HCT116 (cell line): ENCODE results near the gene CDH11. TPM values are rescaled to one million over a fixed set of nuclear protein-coding genes. Genes with fewer than 3 reads are reported as not detected.

Experiments used
- ATAC-seq: fragments of 200-7000 bp; cut with Tn5 transposase; 2 replicates; pipeline ENCODE4 v1.9.1; 2020; ENCODE audit warnings: mild to moderate bottlenecking, moderate library complexity
- BruUV-seq: library from RNA; stranded (reverse); fragments of 400-500 nt; replicated peaks from 2 replicates; lab custom pipeline; 2021; lab: Mats Ljungman, UMichigan
- CTCF ChIA-PET: fragments of 300-600 bp; sonication (Branson Sonifier 250); formaldehyde crosslinking; loops from one replicate; lab custom pipeline; 2021; ENCODE audit warnings: antibody characterized with exemption; lab: Charles Lee
- POLR2A ChIA-PET: fragments of 300-600, 350-600 bp; sonication (Branson Sonifier 250); formaldehyde crosslinking; loops from one replicate; lab custom pipeline; 2021; ENCODE audit warnings: antibody characterized with exemption; lab: Charles Lee
- RAD21 ChIA-PET, 2 experiments: fragments of 300-600 bp; sonication (Branson Sonifier 250); formaldehyde crosslinking; loops; one replicate each; lab custom pipeline; 2023; ENCODE audit warnings: low total read pairs in 2 of 2; ENCODE audit not compliant: uncharacterized antibody in 2 of 2, unreplicated experiment in 2 of 2, low non-redundant PET in 1 of 2; lab: Charles Lee
- DNase-seq: peaks from one replicate; pipeline ENCODE4 v3.0.0-alpha.2; 2010; ENCODE audit warnings: low read depth, low spot score
- H2AFZ ChIP-seq: fragments of 200-600 bp; shearing (Covaris generic), sonication (generic); 2 replicates; pipeline ENCODE4 v1.6.1; 2017; ENCODE audit warnings: low read depth, mixed run types, mixed read lengths, antibody characterized with exemption, low read length; ENCODE audit not compliant: poor library complexity, severe bottlenecking
- H3K27ac ChIP-seq: 2 replicates; pipeline ENCODE4 v1.5.1; 2012; ENCODE audit warnings: low read depth, low read length
- H3K27me3 ChIP-seq: fragments of 200-600 bp; sonication (generic); 2 replicates; pipeline ENCODE4 v1.6.1; 2016; ENCODE audit warnings: mixed run types, low read length, mixed read lengths; ENCODE audit not compliant: insufficient read depth
- H3K36me3 ChIP-seq, 2 experiments: fragments of 200-500 bp in 1 of 2; fragments of 200-600 bp in 1 of 2; sonication (Bioruptor generic) in 1 of 2; sonication (generic) in 1 of 2; 2 replicates each; pipeline versions ENCODE4 v1.5.1 to v1.6.1; 2014 to 2016; ENCODE audit warnings: low read length in 2 of 2, inconsistent platforms in 1 of 2, mixed read lengths in 1 of 2, mixed run types in 1 of 2; ENCODE audit not compliant: insufficient read depth in 2 of 2, control insufficient read depth in 1 of 2
- H3K4me1 ChIP-seq, 2 experiments: fragments of 200-600 bp in 1 of 2; sonication (generic) in 1 of 2; 2 replicates each; pipeline versions ENCODE4 v1.5.1 to v1.6.1; 2012 to 2017; ENCODE audit warnings: low read length in 2 of 2, inconsistent platforms in 1 of 2, mild to moderate bottlenecking in 1 of 2, mixed read lengths in 1 of 2, mixed run types in 1 of 2, moderate library complexity in 1 of 2; ENCODE audit not compliant: insufficient read depth in 2 of 2, control insufficient read depth in 1 of 2
- H3K4me2 ChIP-seq: fragments of 200-600 bp; sonication (generic); 2 replicates; pipeline ENCODE4 v1.6.1; 2017; ENCODE audit warnings: mixed run types, low read length, mixed read lengths
- H3K4me3 ChIP-seq, 2 experiments: fragments of 200-600 bp in 1 of 2; sonication (generic) in 1 of 2; replicated peaks in 1 of 2; 2 replicates each; pipeline ENCODE4 v1.5.1; 2011 to 2016; ENCODE audit warnings: low read length in 2 of 2, control low read depth in 1 of 2, low read depth in 1 of 2, mild to moderate bottlenecking in 1 of 2, mixed read lengths in 1 of 2, mixed run types in 1 of 2
- H3K79me2 ChIP-seq: fragments of 200-600 bp; sonication (generic); 2 replicates; pipeline ENCODE4 v1.6.1; 2017; ENCODE audit warnings: mild to moderate bottlenecking, mixed run types, low read length, moderate library complexity, mixed read lengths; ENCODE audit not compliant: insufficient read depth
- H3K9ac ChIP-seq: fragments of 200-600 bp; sonication (generic); 2 replicates; pipeline ENCODE4 v1.6.1; 2016; ENCODE audit warnings: low read length, mixed read lengths
- H3K9me2 ChIP-seq: fragments of 200-600 bp; sonication (generic), shearing (Covaris generic); 2 replicates; pipeline ENCODE4 v1.6.1; 2017; ENCODE audit warnings: mixed run types, mild to moderate bottlenecking, moderate library complexity; ENCODE audit not compliant: insufficient read depth
- H3K9me3 ChIP-seq, 2 experiments: fragments of 200-500 bp in 1 of 2; fragments of 200-600 bp in 1 of 2; sonication (Bioruptor generic) in 1 of 2; sonication (generic) in 1 of 2; 2 replicates each; pipeline ENCODE4 v1.6.1; 2014 to 2017; ENCODE audit warnings: low read length in 2 of 2, mixed read lengths in 2 of 2, inconsistent platforms in 1 of 2, low read depth in 1 of 2, mild to moderate bottlenecking in 1 of 2, mixed run types in 1 of 2, moderate library complexity in 1 of 2; ENCODE audit not compliant: control insufficient read depth in 1 of 2, insufficient read depth in 1 of 2
- H4K20me1 ChIP-seq: fragments of 200-600 bp; sonication (generic), shearing (Covaris generic); 2 replicates; pipeline ENCODE4 v1.6.1; 2017; ENCODE audit warnings: mixed run types, mild to moderate bottlenecking, moderate library complexity; ENCODE audit not compliant: insufficient read depth
- ATF3 ChIP-seq: IDR thresholded peaks from 2 replicates; pipeline ENCODE4 v1.6.1; 2012
- CBX3 ChIP-seq: IDR thresholded peaks from 2 replicates; pipeline ENCODE4 v1.6.1; 2012; ENCODE audit warnings: low read depth
- EGR1 ChIP-seq: IDR thresholded peaks from 2 replicates; pipeline ENCODE4 v1.6.1; 2012; ENCODE audit warnings: low read depth
- ELF1 ChIP-seq: IDR thresholded peaks from 2 replicates; pipeline ENCODE4 v1.6.1; 2012; ENCODE audit warnings: low read depth, borderline replicate concordance
- EZH2 ChIP-seq: fragments of 200-600 bp; sonication (generic); IDR thresholded peaks from 2 replicates; pipeline ENCODE4 v1.6.1; 2017; ENCODE audit warnings: antibody characterized with exemption, mixed run types
- EZH2phosphoT487 ChIP-seq: fragments of 200-600 bp; IDR thresholded peaks from 2 replicates; pipeline ENCODE4 v1.6.1; 2018; ENCODE audit warnings: antibody characterized with exemption, borderline replicate concordance
- FOSL1 ChIP-seq: IDR thresholded peaks from 2 replicates; pipeline ENCODE4 v1.6.1; 2012; ENCODE audit warnings: low read depth
- JUND ChIP-seq: IDR thresholded peaks from 2 replicates; pipeline ENCODE4 v1.6.1; 2012
- POLR2A ChIP-seq: IDR thresholded peaks from 2 replicates; pipeline ENCODE4 v1.7.0; 2011; ENCODE audit warnings: borderline replicate concordance; ENCODE audit not compliant: insufficient read depth, insufficient read length; ENCODE audit errors: extremely low read depth
- POLR2AphosphoS5 ChIP-seq: IDR thresholded peaks from 2 replicates; pipeline ENCODE4 v1.6.1; 2011; ENCODE audit warnings: mild to moderate bottlenecking, low read depth, low read length, moderate library complexity
- RAD21 ChIP-seq: IDR thresholded peaks from 2 replicates; pipeline ENCODE4 v1.6.1; 2012; ENCODE audit warnings: low read depth, mild to moderate bottlenecking
- REST ChIP-seq: IDR thresholded peaks from 2 replicates; pipeline ENCODE4 v1.6.1; 2012; ENCODE audit warnings: low read depth
- SIN3A ChIP-seq: IDR thresholded peaks from 2 replicates; pipeline ENCODE4 v1.6.1; 2012; ENCODE audit warnings: low read depth
- SRF ChIP-seq: IDR thresholded peaks from 2 replicates; pipeline ENCODE4 v1.6.1; 2012; ENCODE audit warnings: low read depth
- TCF7L2 ChIP-seq: IDR thresholded peaks from 2 replicates; pipeline ENCODE4 v1.7.0; 2011; ENCODE audit warnings: borderline replicate concordance, inconsistent platforms; ENCODE audit not compliant: insufficient read depth, insufficient read length; ENCODE audit errors: extremely low read depth
- YY1 ChIP-seq: IDR thresholded peaks from 2 replicates; pipeline ENCODE4 v1.6.1; 2011; ENCODE audit warnings: low read length, low read depth, moderate library complexity, mild to moderate bottlenecking; ENCODE audit not compliant: insufficient replicate concordance; ENCODE audit errors: extremely low read depth
- intact Hi-C: fragments of 100-400 bp; cut with micrococcal nuclease; formaldehyde crosslinking; loops from 2 replicates; pipeline ENCODE4 v1.10.0; 2022
- total RNA-seq: library from RNA; stranded (reverse); gene quantifications from one replicate; pipeline ENCODE4 v1.2.1, GENCODE V29; 2021; ENCODE audit not compliant: unreplicated experiment

Gene CDH11
- total RNA-seq, 1 experiment from 2014 or later: 0.52 TPM

DNA sequence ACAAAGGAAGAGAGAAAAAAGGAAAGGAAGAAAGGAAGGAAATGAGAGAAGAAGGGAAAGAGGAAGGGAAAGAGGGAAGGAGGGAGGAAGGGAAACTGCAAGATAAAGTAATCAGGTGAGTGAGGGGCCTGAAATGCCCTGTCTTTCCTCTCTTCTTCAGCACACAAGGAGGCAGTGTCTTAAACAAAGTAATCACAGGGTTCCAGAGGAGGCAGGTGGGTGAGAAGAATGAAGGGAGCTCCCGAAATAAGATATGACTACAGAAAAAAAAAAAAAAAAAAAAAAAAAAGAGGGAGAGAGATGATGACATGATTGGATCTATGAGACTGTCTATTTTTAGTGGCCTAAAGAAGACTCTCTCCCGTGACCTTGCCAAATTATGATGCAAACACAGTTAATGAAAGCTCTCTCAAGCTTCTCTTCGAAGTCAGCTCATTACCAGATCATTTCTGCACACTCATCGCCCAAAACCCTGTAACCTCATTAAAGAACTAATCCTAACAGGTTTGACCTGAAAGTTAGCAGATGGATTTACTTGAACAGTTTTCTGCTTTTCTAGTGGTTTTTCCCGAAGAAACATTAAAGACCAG lies 53.6 kb downstream of the CDH11 start (continued):
- TF ChIP-seq YY1: no peak

- Histone ChIP-seq H3K9me2 (no peaks in the 10 kb centered on the region), H3K27ac (no peak overlapping the region), H3K79me2 (no peaks in the 10 kb centered on the region), H3K4me3 (no peak overlapping the region), H3K9ac (no peak overlapping the region), H3K36me3 (no peaks in the 10 kb centered on the region), H2AFZ (no peak overlapping the region), H3K27me3 (no peaks in the 10 kb centered on the region), H3K4me1 (no peaks in the 10 kb centered on the region), H3K4me2 (no peak overlapping the region), H3K9me3 (peaks cover 0 to 40% of the 10 kb centered on the region in 2 experiments; a peak in 2 of 4 replicates), H4K20me1 (no peaks in the 10 kb centered on the region)
- ATAC-seq (no peak), DNase-seq (no peak)
- ChIA-PET CTCF (no interaction called here), RAD21 (no interaction called here), POLR2A (no interaction called here)
- TF ChIP-seq JUND: no peak
- TF ChIP-seq EGR1: no peak
- no peak for TF ChIP-seq EZH2phosphoT487
- no peak for TF ChIP-seq EZH2
- no peak for TF ChIP-seq SIN3A
- TF ChIP-seq SRF: no peak
- intact Hi-C loops: no loop called here
- BruUV-seq: no TSS peak
These were observed 55.2 kb downstream of the CDH11 start for GRCh38 chr16:65066651-65067050.

GRCh38 chr16:65065031-65065430 lies 56.8 kb downstream of the CDH11 start:
- BruUV-seq: no TSS peak
- TF ChIP-seq FOSL1: no peak
- TF ChIP-seq POLR2AphosphoS5: no peak
- TF ChIP-seq TCF7L2: no peak
- TF ChIP-seq EZH2phosphoT487: no peak
- no peak for TF ChIP-seq SRF
- TF ChIP-seq RAD21: no peak
- no peak for TF ChIP-seq JUND
- TF ChIP-seq POLR2A: no peak
- no peak for TF ChIP-seq REST
- no peak for TF ChIP-seq ELF1
- no peak for TF ChIP-seq CBX3
- no peak for TF ChIP-seq ATF3
- no peak for TF ChIP-seq EGR1

More at GRCh38 chr16:65065031-65065430, 56.8 kb downstream of the CDH11 start:
- Histone ChIP-seq H3K4me2 (no peak overlapping the region), H3K4me3 (no peak overlapping the region), H3K9me3 (peaks cover 0 to 30% of the 10 kb centered on the region in 2 experiments; a peak in 2 of 4 replicates), H3K9me2 (no peaks in the 10 kb centered on the region), H3K4me1 (no peaks in the 10 kb centered on the region), H3K79me2 (no peaks in the 10 kb centered on the region), H3K27ac (no peak overlapping the region), H2AFZ (no peak overlapping the region), H3K27me3 (no peaks in the 10 kb centered on the region), H3K36me3 (no peaks in the 10 kb centered on the region), H3K9ac (no peak overlapping the region), H4K20me1 (no peaks in the 10 kb centered on the region)
- ChIA-PET POLR2A (no interaction called here), CTCF (no interaction called here), RAD21 (no interaction called here)
- ATAC-seq (no peak), DNase-seq (no peak)
- intact Hi-C loops: no loop called here
